GM10266 (cell line): ENCODE measurements around the gene SLC25A17.
"Not testable (repeated sequence)": the region's sequence is repeated elsewhere in the genome, so short reads cannot be mapped to it uniquely, and the experiment has no call there.

Experiments used
- DNase-seq: peaks from one replicate; pipeline ENCODE4 v3.0.0; 2012; ENCODE audit errors: extremely low spot score
- TF ChIP-seq, protein P1 (sequence below): IDR thresholded peaks from 2 replicates; pipeline ENCODE4 v1.5.1; 2012; ENCODE audit warnings: mild to moderate bottlenecking, low read depth; ENCODE audit not compliant: control insufficient read depth, insufficient read depth; ENCODE audit errors: missing control alignments

The SLC25A17 gene

DNA sequence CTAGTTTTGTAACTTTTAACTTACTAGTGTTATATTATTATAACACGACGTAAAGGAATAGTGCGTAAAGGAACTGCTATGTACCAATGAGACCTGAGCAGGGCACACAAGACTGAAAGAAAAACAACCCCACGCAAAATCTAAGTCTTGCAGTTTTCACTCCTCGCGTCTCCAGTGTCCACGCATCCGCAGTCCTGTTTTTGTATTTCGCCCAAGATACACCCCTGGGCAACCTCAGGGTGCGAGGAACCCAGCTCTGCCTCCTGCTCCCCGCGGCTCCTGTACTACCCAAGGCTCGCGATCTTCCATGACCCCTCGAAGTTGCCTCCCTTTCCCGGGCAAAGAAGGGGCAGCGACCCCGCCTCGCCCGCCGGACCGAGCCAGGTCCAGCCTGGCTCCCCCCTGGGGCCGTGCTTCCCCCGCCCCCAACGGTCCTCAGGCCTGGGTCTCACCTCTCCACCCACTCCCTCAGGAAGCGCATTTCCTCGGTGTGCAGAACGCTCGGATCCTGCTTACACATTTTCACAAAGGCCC, 36.9 kb upstream of the SLC25A17 start:
- DNase-seq = peak; percentile 7
- TF ChIP-seq, protein P1, sequence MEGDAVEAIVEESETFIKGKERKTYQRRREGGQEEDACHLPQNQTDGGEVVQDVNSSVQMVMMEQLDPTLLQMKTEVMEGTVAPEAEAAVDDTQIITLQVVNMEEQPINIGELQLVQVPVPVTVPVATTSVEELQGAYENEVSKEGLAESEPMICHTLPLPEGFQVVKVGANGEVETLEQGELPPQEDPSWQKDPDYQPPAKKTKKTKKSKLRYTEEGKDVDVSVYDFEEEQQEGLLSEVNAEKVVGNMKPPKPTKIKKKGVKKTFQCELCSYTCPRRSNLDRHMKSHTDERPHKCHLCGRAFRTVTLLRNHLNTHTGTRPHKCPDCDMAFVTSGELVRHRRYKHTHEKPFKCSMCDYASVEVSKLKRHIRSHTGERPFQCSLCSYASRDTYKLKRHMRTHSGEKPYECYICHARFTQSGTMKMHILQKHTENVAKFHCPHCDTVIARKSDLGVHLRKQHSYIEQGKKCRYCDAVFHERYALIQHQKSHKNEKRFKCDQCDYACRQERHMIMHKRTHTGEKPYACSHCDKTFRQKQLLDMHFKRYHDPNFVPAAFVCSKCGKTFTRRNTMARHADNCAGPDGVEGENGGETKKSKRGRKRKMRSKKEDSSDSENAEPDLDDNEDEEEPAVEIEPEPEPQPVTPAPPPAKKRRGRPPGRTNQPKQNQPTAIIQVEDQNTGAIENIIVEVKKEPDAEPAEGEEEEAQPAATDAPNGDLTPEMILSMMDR = no peak

DNA sequence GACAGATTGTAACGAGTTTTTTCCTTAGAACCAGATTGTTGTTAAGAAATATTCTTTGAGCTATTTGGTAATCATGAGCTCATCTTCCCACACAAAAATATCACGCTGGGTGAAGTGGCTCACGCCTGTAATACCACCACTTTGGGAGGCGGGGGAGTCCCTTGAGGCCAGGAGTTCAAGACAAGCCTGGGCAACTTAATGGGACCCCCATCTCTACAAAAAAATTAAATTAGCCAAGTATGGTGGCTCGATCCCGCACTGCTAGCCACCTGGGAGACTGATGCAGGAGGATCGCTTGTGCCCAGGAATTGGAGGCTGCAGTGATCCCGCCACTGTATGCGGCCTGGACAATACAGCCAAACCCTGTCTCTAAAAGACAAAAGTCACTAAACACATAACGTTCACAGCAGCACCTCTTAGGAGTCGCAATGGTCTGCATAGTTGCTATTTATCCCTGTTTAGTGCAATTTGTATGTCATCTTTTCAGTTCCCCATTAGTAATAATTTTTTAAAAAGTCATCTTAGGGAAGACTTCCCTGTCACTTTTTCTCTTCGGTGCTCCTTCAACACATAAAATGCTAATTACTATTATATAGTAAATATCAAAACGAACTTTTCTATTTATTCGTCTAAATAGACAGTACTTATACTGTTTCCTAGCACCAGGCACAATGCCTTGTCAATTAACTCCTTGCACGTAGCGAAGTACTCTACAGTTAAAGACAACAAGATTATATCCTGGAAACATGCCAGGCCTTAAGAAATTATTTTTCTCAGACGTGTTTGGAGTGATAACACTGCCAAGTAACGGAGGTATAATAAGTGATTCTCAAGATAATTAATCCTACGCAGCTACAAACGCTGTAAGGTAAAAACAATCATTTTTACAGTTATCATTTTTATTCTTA, 36.2 kb upstream of the SLC25A17 start:
- TF ChIP-seq, protein P1 = no peak
- no peak for DNase-seq

DNA sequence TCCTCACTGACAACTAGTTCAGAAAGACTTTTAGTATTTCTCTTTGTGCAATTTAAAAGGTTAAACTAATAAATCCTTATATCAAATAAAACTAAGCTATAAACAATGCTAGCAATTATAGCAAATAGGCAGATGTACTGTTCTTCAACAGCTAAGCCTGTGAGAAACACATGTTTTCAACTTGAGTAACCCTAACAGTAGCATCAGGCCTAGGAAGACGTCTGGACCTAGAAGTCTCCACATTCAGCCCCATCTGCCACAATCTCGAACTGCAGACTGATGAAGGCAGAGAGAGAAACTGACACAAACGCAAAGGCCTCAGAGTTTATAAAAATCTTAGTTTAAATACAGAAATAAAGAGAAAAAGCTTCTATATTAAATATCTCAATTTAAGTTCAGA, 34.8 kb upstream of the SLC25A17 start:
- DNase-seq = no peak

DNA sequence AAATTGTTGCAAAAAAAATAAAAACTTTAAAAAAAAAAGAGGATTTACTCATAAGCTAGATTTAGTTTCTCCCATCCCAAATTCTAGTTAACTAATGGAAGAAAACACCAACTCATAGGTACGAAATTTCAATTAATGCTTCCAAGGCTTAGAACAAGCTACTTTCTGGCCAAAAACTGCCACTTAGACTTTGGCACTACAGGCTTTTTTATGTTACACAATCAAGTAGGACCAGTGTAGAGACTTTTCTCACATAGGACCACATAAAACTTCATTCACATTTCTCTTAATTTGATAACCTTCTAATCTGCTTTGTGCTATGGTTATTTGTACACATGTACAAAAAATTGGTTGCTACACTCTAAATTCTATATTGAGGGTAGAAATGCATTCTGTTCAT, 34.2 kb upstream of the SLC25A17 start:
- TF ChIP-seq, protein P1 = no peak
- no peak for DNase-seq

More for the DNA sequence above, 34.8 kb upstream of the SLC25A17 start:
- TF ChIP-seq, protein P1 = no peak

DNA sequence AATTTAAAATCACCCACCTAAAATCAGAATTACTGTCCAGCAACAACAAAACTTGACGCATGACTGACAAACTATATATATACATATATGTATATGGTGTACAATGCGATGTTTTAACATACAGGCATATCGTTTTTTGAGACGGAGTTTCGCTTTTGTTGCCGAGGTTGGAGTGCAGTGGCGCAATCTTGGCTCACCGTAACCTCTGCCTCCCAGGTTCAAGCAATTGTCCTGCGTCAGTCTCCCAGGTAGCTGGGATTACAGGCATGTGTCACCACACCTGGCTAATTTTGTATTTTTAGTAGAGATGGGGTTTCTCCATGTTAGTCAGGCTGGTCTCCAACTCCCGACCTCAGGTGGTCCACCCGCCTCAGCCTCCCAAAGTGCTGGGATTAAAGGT, 26.7 kb upstream of the SLC25A17 start:
- DNase-seq = not testable (repeated sequence)

DNA sequence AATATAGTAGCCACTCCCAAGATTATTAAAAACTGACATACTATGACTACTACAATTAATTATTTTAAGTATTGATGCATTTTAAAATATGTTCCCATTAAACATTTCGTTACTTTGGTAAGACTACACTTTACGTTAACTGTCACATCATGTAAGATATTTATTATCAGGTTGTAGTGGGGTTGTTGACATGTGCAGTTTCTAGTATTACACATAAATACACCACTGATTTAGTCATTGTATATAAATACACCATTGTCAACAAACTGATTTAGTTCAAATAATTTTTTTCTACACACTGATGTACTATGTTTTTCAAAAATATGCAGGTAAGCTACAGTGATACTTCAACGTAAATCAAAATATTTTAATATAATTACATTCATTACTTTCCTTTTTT, 25.8 kb upstream of the SLC25A17 start:
- DNase-seq = no peak
- TF ChIP-seq, protein P1 = no peak

DNA sequence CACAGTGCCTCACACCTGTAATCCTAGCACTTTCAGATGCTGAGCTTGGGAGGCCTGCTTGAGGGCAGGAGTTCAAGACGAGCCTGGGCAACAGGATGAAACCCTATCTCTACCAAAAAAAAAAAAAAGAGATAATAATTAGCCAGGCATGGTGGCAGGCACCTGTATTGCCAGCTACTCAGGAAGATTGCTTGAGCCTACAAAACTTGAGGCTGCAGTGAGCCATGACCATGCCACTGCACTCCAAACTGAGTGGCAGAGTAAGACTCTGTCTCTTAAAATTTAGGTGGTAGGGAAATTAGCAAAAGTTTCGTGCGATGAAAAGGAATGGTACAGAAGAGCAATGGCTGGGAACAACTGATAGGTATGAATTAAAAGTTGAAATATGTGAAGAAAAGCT, 19.3 kb upstream of the SLC25A17 start:
- DNase-seq = no peak
- TF ChIP-seq, protein P1 = no peak
